Stimulated activated CD8-positive, alpha-beta memory T cell treated with anti-CD3 and anti-CD28 coated beads, Interleukin-7, amount 100 ng/mL, for 48 hours (primary cell): ENCODE measurements around the gene CC2D2A.

Source experiments
- DNase-seq, 2 donors: peaks; one replicate each; pipeline ENCODE4 v3.0.0-alpha.2; 2020; ENCODE audit warnings: low read depth in 1 of 2; ENCODE audit errors: extremely low read depth in 1 of 2

CC2D2A gene

GRCh38 chr4:15459706-15460105 is 10.0 kb upstream of the CC2D2A start:
- no peak for DNase-seq

DNA sequence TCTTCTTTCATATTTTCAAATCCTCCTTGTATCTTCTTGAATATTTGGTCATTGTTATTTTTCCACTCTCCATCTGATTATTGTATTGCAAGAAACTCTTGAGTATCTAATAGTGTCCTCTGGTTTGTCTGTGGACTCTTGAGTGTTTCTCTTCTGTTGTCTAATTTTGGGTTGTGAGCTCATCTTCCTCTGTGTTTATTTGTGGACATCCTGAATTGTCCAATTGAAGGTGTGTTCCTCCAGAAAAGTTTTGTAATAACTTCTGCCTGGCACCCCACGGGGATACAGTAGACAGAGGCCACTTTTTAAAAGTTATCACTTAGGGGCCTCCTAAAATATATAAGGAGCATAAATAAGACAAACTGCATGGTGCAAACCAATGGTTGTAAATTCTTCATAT is 3.1 kb upstream of the CC2D2A start:
- DNase-seq: no peak

DNA sequence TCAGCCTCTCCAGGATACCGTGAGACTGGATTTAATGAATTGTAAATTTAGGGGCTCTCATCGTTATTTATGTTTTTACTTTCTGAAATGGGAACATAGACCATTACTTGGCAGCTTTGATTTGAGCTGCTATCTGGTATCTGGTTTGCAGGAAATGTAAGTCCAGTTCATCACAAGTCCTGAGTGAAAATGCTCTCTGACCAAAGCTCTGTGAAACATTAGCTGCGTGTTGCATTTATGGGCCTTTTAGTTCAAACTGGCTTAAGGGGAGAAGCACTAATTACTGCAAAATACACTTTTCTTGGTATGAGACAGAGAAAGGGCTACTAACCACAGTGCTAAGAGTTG is 420 bp downstream of the CC2D2A start:
- DNase-seq: no peak

- no peak for DNase-seq
Observed at GRCh38 chr4:15476396-15476795, 6.7 kb downstream of the CC2D2A start.

- DNase-seq: no peak
Observed at GRCh38 chr4:15478724-15479088, 9.0 kb downstream of the CC2D2A start.

GRCh38 chr4:15479089-15479912 is 9.6 kb downstream of the CC2D2A start:
- no peak for DNase-seq

DNA sequence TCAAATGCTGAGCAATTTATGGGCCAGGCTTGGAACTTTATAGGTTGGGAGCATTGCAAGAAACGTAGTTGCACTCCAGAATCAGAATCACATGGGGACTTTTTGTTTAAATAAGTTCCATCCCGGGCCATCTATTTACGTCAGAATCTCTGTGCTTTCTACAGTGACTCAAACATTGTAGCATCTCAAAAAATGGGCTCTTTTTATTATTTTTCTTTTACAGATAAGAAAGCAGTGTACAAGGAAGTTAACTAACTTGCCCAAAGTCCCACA is 10.2 kb downstream of the CC2D2A start:
- DNase-seq: no peak

- no peak for DNase-seq
Observed at GRCh38 chr4:15481961-15482745, 12.5 kb downstream of the CC2D2A start.

GRCh38 chr4:15482842-15483241 is 13.2 kb downstream of the CC2D2A start:
- no peak for DNase-seq

DNA sequence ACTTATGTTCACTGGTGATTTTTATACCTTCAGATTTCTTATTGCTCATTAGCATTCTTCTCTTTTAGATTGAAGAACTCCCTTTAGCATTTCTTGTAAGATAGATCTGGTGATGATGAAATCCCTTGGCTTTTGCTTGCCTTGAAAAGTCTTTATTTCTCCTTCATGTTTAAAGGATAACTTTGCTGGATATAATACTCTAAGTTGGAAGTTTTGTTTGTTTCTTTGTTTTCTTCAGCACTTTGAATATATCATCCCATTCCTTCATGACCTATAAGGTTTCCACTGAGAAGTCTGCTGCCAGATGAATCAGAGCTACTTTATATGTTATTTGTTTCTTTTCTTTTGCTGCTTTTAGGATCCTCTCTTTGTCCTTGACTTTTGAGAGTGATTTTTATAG is 18.5 kb downstream of the CC2D2A start:
- no peak for DNase-seq

- no peak for DNase-seq
Observed at GRCh38 chr4:15488658-15489470, 19.2 kb downstream of the CC2D2A start.

GRCh38 chr4:15489551-15489950 is 19.9 kb downstream of the CC2D2A start:
- DNase-seq: no peak

DNA sequence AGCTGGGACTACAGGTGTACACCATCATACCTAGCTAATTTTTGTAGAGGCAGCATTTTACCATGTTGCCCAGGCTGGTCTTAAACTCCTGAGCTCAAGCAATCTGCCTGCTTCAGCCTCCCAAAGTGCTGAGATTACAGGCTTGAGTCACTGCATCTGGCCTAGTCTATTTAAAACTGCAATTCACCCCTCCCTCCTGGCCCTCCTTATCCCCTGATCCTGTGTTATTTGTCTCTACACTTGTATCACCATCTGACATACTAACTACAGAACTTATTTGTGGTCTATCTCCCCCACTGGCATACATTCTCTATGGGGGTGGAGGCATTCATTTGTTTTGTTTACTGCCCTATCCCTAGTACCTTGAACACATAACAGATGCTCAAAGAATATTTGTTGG is 23.7 kb downstream of the CC2D2A start:
- no peak for DNase-seq

DNA sequence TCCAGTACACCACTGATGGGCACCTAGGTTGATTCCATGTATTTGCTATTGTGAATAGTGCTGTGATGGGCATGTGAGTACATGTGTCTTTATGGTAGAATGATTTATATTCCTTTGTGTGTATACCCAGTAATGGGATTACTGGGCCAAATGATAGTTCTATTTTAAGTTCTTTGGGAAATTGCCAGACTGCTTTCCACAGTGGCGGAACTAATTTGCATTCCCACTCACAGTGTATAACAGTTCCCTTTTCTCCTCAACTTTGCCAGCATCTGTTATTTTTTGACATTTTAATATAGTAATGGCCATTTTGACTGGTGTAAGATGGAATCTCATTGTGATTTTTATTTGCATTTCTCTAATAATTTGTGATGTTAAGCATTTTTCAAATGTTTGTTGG is 25.9 kb downstream of the CC2D2A start:
- no peak for DNase-seq

GRCh38 chr4:15498356-15498755 is 28.7 kb downstream of the CC2D2A start:
- no peak for DNase-seq

GRCh38 chr4:15500701-15501100 is 31.0 kb downstream of the CC2D2A start:
- DNase-seq: no peak

GRCh38 chr4:15501941-15502340 is 32.3 kb downstream of the CC2D2A start:
- DNase-seq: no peak

- DNase-seq: no peak
Observed at GRCh38 chr4:15502384-15502783, 32.7 kb downstream of the CC2D2A start.

GRCh38 chr4:15504041-15504440 is 34.4 kb downstream of the CC2D2A start:
- DNase-seq: no peak

GRCh38 chr4:15506464-15506863 is 36.8 kb downstream of the CC2D2A start:
- DNase-seq: no peak

GRCh38 chr4:15507679-15508078 is 38.0 kb downstream of the CC2D2A start:
- no peak for DNase-seq

DNA sequence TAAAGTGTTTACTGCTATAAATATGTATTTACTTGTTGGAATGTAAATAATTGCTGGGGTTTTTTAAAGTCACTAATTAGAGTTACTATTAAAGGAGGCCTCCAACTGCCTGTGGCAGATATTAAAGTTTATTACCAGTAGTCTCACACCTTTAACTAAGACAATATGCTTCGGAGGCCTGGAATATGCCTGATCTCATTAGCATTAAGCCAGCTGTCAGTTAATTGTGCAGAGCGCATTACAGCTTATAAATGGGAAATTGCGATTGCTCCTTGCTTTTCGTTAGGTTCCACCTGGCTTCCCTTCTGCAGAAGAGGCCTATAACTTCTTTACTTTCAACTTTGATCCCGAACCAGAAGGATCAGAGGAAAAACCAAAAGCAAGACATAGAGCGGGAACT is 41.3 kb downstream of the CC2D2A start:
- no peak for DNase-seq
